Stimulated activated CD4-positive, alpha-beta T cell treated with anti-CD3 and anti-CD28 coated beads, Interleukin-12 subunit alpha, Interleukin-12 subunit beta, amount 100 ng/mL, for 4 hours (primary cell): ENCODE measurements around the gene SH2B2.
"Not testable (repeated sequence)": the region's sequence is repeated elsewhere in the genome, so short reads cannot be mapped to it uniquely, and the experiment has no call there.

Source experiments
- DNase-seq: peaks from one replicate; pipeline ENCODE4 v3.0.0-alpha.2; 2020

The SH2B2 gene

GRCh38 chr7:102287111-102287980, 678 bp downstream of the SH2B2 start:
- no peak for DNase-seq

- DNase-seq = no peak
These were observed 1.3 kb downstream of the SH2B2 start for GRCh38 chr7:102287981-102288278.

GRCh38 chr7:102288285-102288930, 1.7 kb downstream of the SH2B2 start:
- DNase-seq = no peak

- no peak for DNase-seq
These were observed 2.4 kb downstream of the SH2B2 start for GRCh38 chr7:102289057-102289456.

GRCh38 chr7:102291056-102291915, 4.6 kb downstream of the SH2B2 start:
- DNase-seq = no peak

GRCh38 chr7:102291916-102292267, 5.2 kb downstream of the SH2B2 start:
- DNase-seq = no peak

- DNase-seq = no peak
These were observed 6.4 kb downstream of the SH2B2 start for GRCh38 chr7:102292813-102293798.

- DNase-seq = no peak
These were observed 7.9 kb downstream of the SH2B2 start for GRCh38 chr7:102294589-102294988.

GRCh38 chr7:102295346-102296178, 8.9 kb downstream of the SH2B2 start:
- no peak for DNase-seq

- no peak for DNase-seq
These were observed 9.4 kb downstream of the SH2B2 start for GRCh38 chr7:102296179-102296438.

- DNase-seq = no peak
These were observed 9.8 kb downstream of the SH2B2 start for GRCh38 chr7:102296514-102296913.

- DNase-seq = no peak
These were observed 11.0 kb downstream of the SH2B2 start for GRCh38 chr7:102297487-102298218.

GRCh38 chr7:102300643-102301221, 14.1 kb downstream of the SH2B2 start:
- DNase-seq = no peak

GRCh38 chr7:102301367-102301766, 14.7 kb downstream of the SH2B2 start:
- not testable (repeated sequence) for DNase-seq

- no peak for DNase-seq
These were observed 15.4 kb downstream of the SH2B2 start for GRCh38 chr7:102302025-102302424.

GRCh38 chr7:102303669-102304422, 17.2 kb downstream of the SH2B2 start:
- DNase-seq = no peak

GRCh38 chr7:102304668-102305067, 18.0 kb downstream of the SH2B2 start:
- no peak for DNase-seq

GRCh38 chr7:102305414-102306268, 19.0 kb downstream of the SH2B2 start:
- DNase-seq = no peak
